Tibial artery (tissue), 4 donors: ENCODE results near the gene TMTC4.

Source experiments
- DNase-seq, 2 donors: peaks; one replicate each; pipeline ENCODE4 v3.0.0-alpha.2; 2019
- H3K27ac ChIP-seq, 2 donors: fragments of 200-600 bp; sonication (generic) in 1 of 2; 1 replicate in 1 of 2; 2 replicates in 1 of 2; pipeline ENCODE4 v1.5.1; 2018 to 2019; ENCODE audit warnings: mild to moderate bottlenecking in 1 of 2
- H3K27me3 ChIP-seq, 2 donors: fragments of 200-600 bp; sonication (generic) in 1 of 2; one replicate each; pipeline versions ENCODE4 v1.5.1 to v1.6.0; 2016 to 2019
- H3K36me3 ChIP-seq, 3 donors: fragments of 200-600 bp; sonication (generic) in 2 of 3; one replicate each; pipeline ENCODE4 v1.5.1; 2016 to 2019; ENCODE audit warnings: mild to moderate bottlenecking in 2 of 3
- H3K4me1 ChIP-seq, 4 donors: fragments of 200-600 bp; sonication (generic) in 2 of 4; 1 replicate in 3 of 4; 2 replicates in 1 of 4; pipeline ENCODE4 v1.5.1; 2016 to 2019
- H3K4me3 ChIP-seq, 2 donors: fragments of 200-600 bp; sonication (generic) in 1 of 2; 1 replicate in 1 of 2; 2 replicates in 1 of 2; pipeline ENCODE4 v1.5.1; 2018 to 2019; ENCODE audit warnings: mild to moderate bottlenecking in 2 of 2
- H3K9me3 ChIP-seq, 3 donors: fragments of 200-600 bp; sonication (generic) in 1 of 3; one replicate each; pipeline ENCODE4 v1.5.1; 2016 to 2019
- CTCF ChIP-seq, 2 experiments: fragments of 200-600 bp in 1 of 2; fragments of 450-650 bp in 1 of 2; IDR thresholded peaks; one replicate each; pipeline ENCODE4 v1.5.1; 2017 to 2019; ENCODE audit warnings: antibody characterized with exemption in 2 of 2, mild to moderate bottlenecking in 1 of 2, moderate library complexity in 1 of 2
- intact Hi-C: fragments of 100-400 bp; cut with DNase I; formaldehyde crosslinking; loops from one replicate; pipeline ENCODE4 v1.15.0; 2023; ENCODE audit warnings: low total_unique reads

Gene TMTC4

GRCh38 chr13:100658363-100658762 lies 16.2 kb downstream of the TMTC4 start:
- H3K4me1 ChIP-seq = no peaks in the 10 kb centered on the region
- no peak overlapping the region for H3K27ac ChIP-seq
- H3K4me3 ChIP-seq = no peak overlapping the region
- intact Hi-C loops = no loop called here
- DNase-seq = no peak
- no peak for TF ChIP-seq CTCF (IDR thresholded peaks at IDR 0.05)
- no peaks in the 10 kb centered on the region for H3K9me3 ChIP-seq
- H3K36me3 ChIP-seq = peaks cover 9 to 58% (median 44%) of the 10 kb centered on the region in 3 donors
- no peaks in the 10 kb centered on the region for H3K27me3 ChIP-seq

- no peak for DNase-seq
- H3K9me3 ChIP-seq = no peaks in the 10 kb centered on the region
- intact Hi-C loops = no loop called here
- no peak overlapping the region for H3K4me3 ChIP-seq
- no peak for TF ChIP-seq CTCF (IDR thresholded peaks at IDR 0.05)
- no peaks in the 10 kb centered on the region for H3K27me3 ChIP-seq
- H3K36me3 ChIP-seq = peaks cover 9 to 57% (median 39%) of the 10 kb centered on the region in 3 donors
- H3K27ac ChIP-seq = no peak overlapping the region
- H3K4me1 ChIP-seq = no peaks in the 10 kb centered on the region
These were observed 16.7 kb downstream of the TMTC4 start for GRCh38 chr13:100657881-100658315.

DNA sequence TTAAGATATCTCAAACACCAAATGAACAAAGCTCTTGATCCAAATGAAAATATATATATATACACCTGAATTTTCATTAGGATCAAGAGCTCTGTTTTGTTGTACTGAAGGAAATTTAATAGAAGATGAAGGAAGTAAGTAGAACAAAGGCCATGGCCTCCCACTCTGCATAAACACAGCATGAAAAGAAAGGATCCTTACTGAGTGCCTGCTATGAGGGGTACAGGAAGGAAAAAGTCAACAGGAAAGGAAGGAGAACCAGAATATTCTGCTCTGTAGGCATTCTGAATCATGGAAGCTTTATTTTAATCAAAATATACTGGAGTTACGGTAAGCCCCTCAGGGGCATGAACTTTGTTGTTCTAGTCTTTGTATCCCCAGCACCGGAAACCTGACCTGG lies 22.1 kb downstream of the TMTC4 start:
- Histone ChIP-seq H3K9me3 (no peaks in the 10 kb centered on the region), H3K4me3 (no peak overlapping the region), H3K36me3 (peaks cover 5 to 19% (median 18%) of the 10 kb centered on the region in 3 donors), H3K27ac (no peak overlapping the region), H3K4me1 (no peaks in the 10 kb centered on the region), H3K27me3 (no peaks in the 10 kb centered on the region)
- DNase-seq = no peak
- intact Hi-C loops = no loop called here
- no peak for TF ChIP-seq CTCF (IDR thresholded peaks at IDR 0.05)

DNA sequence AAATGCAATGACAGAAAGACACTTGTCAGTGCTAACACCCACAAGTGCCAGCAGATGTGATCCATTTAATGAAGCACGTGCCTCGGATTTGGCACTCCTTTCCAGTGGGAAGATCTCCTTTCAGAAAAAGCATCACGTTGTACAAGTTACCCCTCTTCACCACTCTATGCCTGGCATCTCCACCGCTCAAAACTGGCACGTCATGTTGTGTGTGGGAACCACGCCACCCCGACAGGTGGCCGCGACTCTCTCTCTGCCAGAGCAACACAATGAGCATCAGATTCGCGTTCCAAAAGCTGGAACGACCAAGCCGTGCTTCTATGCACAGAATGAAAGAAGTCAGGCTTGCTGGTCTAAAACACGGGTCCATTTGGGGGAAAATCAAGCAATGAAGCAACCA lies 24.3 kb downstream of the TMTC4 start:
- H3K4me1 ChIP-seq = no peaks in the 10 kb centered on the region
- no peak for TF ChIP-seq CTCF (IDR thresholded peaks at IDR 0.05)
- DNase-seq = no peak
- no peak overlapping the region for H3K4me3 ChIP-seq
- no peak overlapping the region for H3K27ac ChIP-seq
- intact Hi-C loops = no loop called here
- H3K9me3 ChIP-seq = no peaks in the 10 kb centered on the region
- no peaks in the 10 kb centered on the region for H3K27me3 ChIP-seq
- H3K36me3 ChIP-seq = peaks cover 5 to 9% (median 5%) of the 10 kb centered on the region in 3 donors

DNA sequence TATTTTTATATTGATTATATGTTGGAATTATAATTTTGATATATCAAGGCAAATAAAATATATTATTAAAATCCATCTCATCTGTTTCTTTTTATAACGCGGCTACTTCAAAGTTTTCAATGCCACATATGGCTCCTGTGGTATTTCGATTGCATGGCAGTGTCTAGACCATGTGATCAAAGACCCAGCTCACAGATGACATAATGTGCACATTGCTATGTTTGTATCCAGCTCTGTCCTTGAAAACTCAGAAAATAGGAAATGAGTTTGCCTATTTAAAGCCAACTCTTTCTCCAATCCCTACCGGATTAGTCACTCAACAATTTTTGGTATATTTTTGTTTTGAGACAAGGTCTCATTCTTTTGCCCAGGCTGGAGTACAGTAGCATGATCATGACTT lies 26.2 kb downstream of the TMTC4 start:
- H3K9me3 ChIP-seq = no peaks in the 10 kb centered on the region
- H3K36me3 ChIP-seq = peaks cover 0 to 3% (median 0%) of the 10 kb centered on the region in 3 donors
- TF ChIP-seq CTCF (IDR thresholded peaks at IDR 0.05) = no peak
- H3K27me3 ChIP-seq = no peaks in the 10 kb centered on the region
- H3K27ac ChIP-seq = no peak overlapping the region
- H3K4me3 ChIP-seq = no peak overlapping the region
- no peaks in the 10 kb centered on the region for H3K4me1 ChIP-seq
- no peak for DNase-seq
- intact Hi-C loops = no loop called here

- TF ChIP-seq CTCF (IDR thresholded peaks at IDR 0.05) = no peak
- Histone ChIP-seq H3K27me3 (no peaks in the 10 kb centered on the region), H3K27ac (no peak overlapping the region), H3K9me3 (no peaks in the 10 kb centered on the region), H3K4me3 (no peak overlapping the region), H3K4me1 (no peaks in the 10 kb centered on the region), H3K36me3 (peaks cover 7 to 12% (median 9%) of the 10 kb centered on the region in 3 donors)
- no peak for DNase-seq
- intact Hi-C loops = no loop called here
These were observed 27.7 kb downstream of the TMTC4 start for GRCh38 chr13:100646871-100647270.
